ENCODE data around the gene ZNF397. TPM values are rescaled to one million over a fixed set of nuclear protein-coding genes. Genes with fewer than 3 reads are reported as not detected.
A peak's percentile ranks its signal among the peaks of the same experiment; 100 is the strongest.

The ZNF397 gene
- total and polyA plus RNA-seq, 2 donors from 2014 or later, result 15.5 to 28.6 TPM

DNA sequence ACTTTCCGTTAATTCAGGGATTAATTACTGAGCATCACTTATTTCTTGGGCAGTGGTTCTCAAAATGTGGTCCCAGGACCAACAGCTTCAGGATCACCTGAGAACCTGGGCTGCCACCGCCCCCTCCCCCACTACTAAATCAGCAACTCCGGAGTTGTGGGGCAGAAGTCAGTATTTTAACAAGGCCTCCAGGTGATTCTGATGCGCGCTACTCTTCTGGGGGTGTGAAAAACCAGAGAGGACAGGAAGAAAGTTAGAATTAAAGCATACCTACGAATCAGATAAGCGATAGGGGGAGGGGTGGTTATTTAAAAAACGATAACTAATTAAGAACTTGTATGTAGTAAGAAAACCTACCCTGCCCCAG is 48.9 kb downstream of the ZNF397 start:
- TF ChIP-seq, protein P1, sequence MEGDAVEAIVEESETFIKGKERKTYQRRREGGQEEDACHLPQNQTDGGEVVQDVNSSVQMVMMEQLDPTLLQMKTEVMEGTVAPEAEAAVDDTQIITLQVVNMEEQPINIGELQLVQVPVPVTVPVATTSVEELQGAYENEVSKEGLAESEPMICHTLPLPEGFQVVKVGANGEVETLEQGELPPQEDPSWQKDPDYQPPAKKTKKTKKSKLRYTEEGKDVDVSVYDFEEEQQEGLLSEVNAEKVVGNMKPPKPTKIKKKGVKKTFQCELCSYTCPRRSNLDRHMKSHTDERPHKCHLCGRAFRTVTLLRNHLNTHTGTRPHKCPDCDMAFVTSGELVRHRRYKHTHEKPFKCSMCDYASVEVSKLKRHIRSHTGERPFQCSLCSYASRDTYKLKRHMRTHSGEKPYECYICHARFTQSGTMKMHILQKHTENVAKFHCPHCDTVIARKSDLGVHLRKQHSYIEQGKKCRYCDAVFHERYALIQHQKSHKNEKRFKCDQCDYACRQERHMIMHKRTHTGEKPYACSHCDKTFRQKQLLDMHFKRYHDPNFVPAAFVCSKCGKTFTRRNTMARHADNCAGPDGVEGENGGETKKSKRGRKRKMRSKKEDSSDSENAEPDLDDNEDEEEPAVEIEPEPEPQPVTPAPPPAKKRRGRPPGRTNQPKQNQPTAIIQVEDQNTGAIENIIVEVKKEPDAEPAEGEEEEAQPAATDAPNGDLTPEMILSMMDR (IDR thresholded peaks at IDR 0.05; ENCODE audit: borderline replicate concordance, extremely low read depth, insufficient read depth), result no peak
- Histone ChIP-seq H3K36me3 (ENCODE audit: control insufficient read depth in 2 of 3, insufficient read depth in 3 of 3, low read length in 3 of 3) (peaks cover 0 to 7% (median 0%) of the 10 kb centered on the region in 3 donors), H3K9ac (ENCODE audit: low read length in 3 of 3) (peak overlapping the region; percentile 68 to 88 (median 85)), H3K4me3 (ENCODE audit: low read length in 3 of 3) (peak overlapping the region; percentile 86 to 94 (median 93)), H3K9me3 (ENCODE audit: control insufficient read depth in 2 of 3, insufficient read depth in 1 of 3, low read length in 3 of 3) (no peaks in the 10 kb centered on the region), H3K27ac (ENCODE audit: low read depth in 2 of 2, low read length in 2 of 2) (peak overlapping the region; percentile 71 to 80), H3K27me3 (ENCODE audit: control insufficient read depth, insufficient read depth, low read length) (no peaks in the 10 kb centered on the region), H3K4me1 (ENCODE audit: control insufficient read depth in 2 of 3, insufficient read depth in 2 of 3, low read depth in 1 of 3, low read length in 3 of 3) (peaks cover 0 to 7% (median 5%) of the 10 kb centered on the region in 3 donors)
- intact Hi-C loops (cut with DNase I), result no loop called here
- DNase-seq, result peak in 2 of 5 donors; percentile 71 to 72
- FAIRE-seq, result no peak

DNA sequence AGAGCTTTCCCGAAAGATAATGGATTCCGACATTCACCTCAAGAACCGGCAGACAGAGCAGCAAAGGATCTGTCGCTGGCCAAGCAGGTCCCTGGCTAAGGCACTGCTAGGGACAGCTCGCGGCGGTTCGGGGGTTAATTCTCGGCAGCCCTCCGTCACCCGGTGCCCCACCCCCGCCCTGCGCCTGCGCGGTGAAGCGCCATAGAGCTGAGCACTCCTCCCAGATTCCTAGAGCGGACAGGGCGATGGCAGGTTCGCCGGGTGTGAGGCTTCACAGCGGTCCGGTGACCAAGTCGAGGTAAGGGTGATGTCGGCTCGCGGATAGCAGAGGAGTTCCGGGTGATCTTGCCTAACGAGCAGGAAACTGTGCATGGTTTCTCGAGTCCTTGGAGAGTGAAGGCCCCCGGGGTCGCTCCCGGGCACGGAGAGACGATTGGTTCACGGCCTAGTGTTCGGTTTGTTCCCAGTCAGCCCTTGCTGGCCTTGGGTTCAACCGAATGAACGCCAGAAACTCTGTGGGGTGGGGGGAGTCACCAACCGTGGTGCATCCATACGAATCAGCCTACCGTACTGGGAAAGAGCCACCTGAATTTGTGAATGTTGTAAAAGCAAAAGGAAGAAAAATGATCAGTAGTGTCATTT is 49.4 kb downstream of the ZNF397 start, which contains the start of gene ZSCAN30:
ZSCAN30 (minus strand) TSS at position 136 of the 642 bp plus-strand sequence. CDS start 25,877 bp downstream, outside the sequence.
- H3K4me3 ChIP-seq (ENCODE audit: low read length in 3 of 3), result peak within 1 kb of the TSS; percentile 86 to 94 (median 93)
- FAIRE-seq, result no peak
- TF ChIP-seq, protein P1 (IDR thresholded peaks at IDR 0.05; ENCODE audit: borderline replicate concordance, extremely low read depth, insufficient read depth), result no peak
- H3K4me1 ChIP-seq (ENCODE audit: control insufficient read depth in 2 of 3, insufficient read depth in 2 of 3, low read depth in 1 of 3, low read length in 3 of 3), result peaks cover 0 to 7% (median 5%) of the 10 kb centered on the region in 3 donors
- no peaks in the 10 kb centered on the region for H3K9me3 ChIP-seq (ENCODE audit: control insufficient read depth in 2 of 3, insufficient read depth in 1 of 3, low read length in 3 of 3)
- peak; percentile 97 to 98 (median 98) for DNase-seq
- H3K9ac ChIP-seq (ENCODE audit: low read length in 3 of 3), result peak within 1 kb of the TSS; percentile 85 to 90 (median 88)
- peaks cover 0 to 7% (median 0%) of the 10 kb centered on the region in 3 donors for H3K36me3 ChIP-seq (ENCODE audit: control insufficient read depth in 2 of 3, insufficient read depth in 3 of 3, low read length in 3 of 3)
- intact Hi-C loops (cut with DNase I), result no loop called here
- H3K27me3 ChIP-seq (ENCODE audit: control insufficient read depth, insufficient read depth, low read length), result no peaks in the 10 kb centered on the region
- H3K27ac ChIP-seq (ENCODE audit: low read depth in 2 of 2, low read length in 2 of 2), result peak within 1 kb of the TSS; percentile 71 to 80

DNA sequence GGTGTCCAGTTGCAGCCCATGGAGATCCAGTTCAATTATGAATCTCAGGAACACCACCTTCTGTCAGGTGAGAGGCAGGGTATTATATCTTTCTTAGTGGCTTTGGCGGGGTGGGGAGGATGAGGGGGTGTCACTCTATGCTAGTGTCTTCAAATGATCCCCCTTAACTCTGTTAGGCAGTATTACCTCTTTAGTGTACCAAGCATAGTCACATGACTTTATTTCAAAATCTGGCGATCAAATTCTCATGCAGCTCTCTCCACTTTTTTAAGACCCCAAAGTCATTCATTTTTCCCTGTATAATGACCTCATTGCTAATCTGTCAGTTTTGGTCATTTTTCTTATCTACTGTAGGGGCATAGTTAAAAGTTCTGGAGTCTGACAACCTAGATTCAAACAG is 50.3 kb downstream of the ZNF397 start:
- H3K36me3 ChIP-seq (ENCODE audit: control insufficient read depth in 2 of 3, insufficient read depth in 3 of 3, low read length in 3 of 3), result peaks cover 0 to 7% (median 0%) of the 10 kb centered on the region in 3 donors
- TF ChIP-seq, protein P1 (IDR thresholded peaks at IDR 0.05; ENCODE audit: borderline replicate concordance, extremely low read depth, insufficient read depth), result no peak
- peak overlapping the region; percentile 86 to 94 (median 93) for H3K4me3 ChIP-seq (ENCODE audit: low read length in 3 of 3)
- no peaks in the 10 kb centered on the region for H3K9me3 ChIP-seq (ENCODE audit: control insufficient read depth in 2 of 3, insufficient read depth in 1 of 3, low read length in 3 of 3)
- intact Hi-C loops (cut with DNase I), result no loop called here
- FAIRE-seq, result no peak
- H3K4me1 ChIP-seq (ENCODE audit: control insufficient read depth in 2 of 3, insufficient read depth in 2 of 3, low read depth in 1 of 3, low read length in 3 of 3), result peaks cover 0 to 7% (median 5%) of the 10 kb centered on the region in 3 donors
- H3K9ac ChIP-seq (ENCODE audit: low read length in 3 of 3), result peak overlapping the region in 2 of 3 donors; percentile 85 to 88
- H3K27me3 ChIP-seq (ENCODE audit: control insufficient read depth, insufficient read depth, low read length), result no peaks in the 10 kb centered on the region
- H3K27ac ChIP-seq (ENCODE audit: low read depth in 2 of 2, low read length in 2 of 2), result no peak overlapping the region
- DNase-seq, result no peak
